ENCODE results near the gene FXYD1.
"Not testable (repeated sequence)": the region's sequence is repeated elsewhere in the genome, so short reads cannot be mapped to it uniquely, and the experiment has no call there.

Gene FXYD1

GRCh38 chr19:35143231-35143715 lies 4.6 kb downstream of the FXYD1 start, which contains the start of gene FXYD7:
FXYD7 (plus strand) TSS chr19:35143255; CDS start chr19:35143334, 79 bp downstream.
- DNase-seq (ENCODE audit: low spot score), result no peak

- DNase-seq (ENCODE audit: low spot score), result no peak
These were observed 5.2 kb downstream of the FXYD1 start for GRCh38 chr19:35143818-35144217.

- no peak for DNase-seq (ENCODE audit: low spot score)
These were observed 5.6 kb downstream of the FXYD1 start for GRCh38 chr19:35144259-35144599.

GRCh38 chr19:35144600-35145436 lies 6.2 kb downstream of the FXYD1 start:
- DNase-seq (ENCODE audit: low spot score), result peak; percentile 88

GRCh38 chr19:35146746-35147459 lies 8.3 kb downstream of the FXYD1 start:
- DNase-seq (ENCODE audit: low spot score), result no peak

- DNase-seq (ENCODE audit: low spot score), result no peak
These were observed 10.8 kb downstream of the FXYD1 start for GRCh38 chr19:35149463-35149862.

- no peak for DNase-seq (ENCODE audit: low spot score)
These were observed 11.8 kb downstream of the FXYD1 start for GRCh38 chr19:35150445-35150844.

- DNase-seq (ENCODE audit: low spot score), result no peak
These were observed 12.8 kb downstream of the FXYD1 start for GRCh38 chr19:35151273-35152065.

GRCh38 chr19:35153129-35153522 lies 14.5 kb downstream of the FXYD1 start:
- not testable (repeated sequence) for DNase-seq (ENCODE audit: low spot score)

- DNase-seq (ENCODE audit: low spot score), result peak; percentile 48
These were observed 15.3 kb downstream of the FXYD1 start for GRCh38 chr19:35153701-35154524.

- peak; percentile 61 for DNase-seq (ENCODE audit: low spot score)
These were observed 16.1 kb downstream of the FXYD1 start, which contains the start of gene FXYD5 for GRCh38 chr19:35154525-35155406. FXYD5 (plus strand) TSS chr19:35154735; CDS start chr19:35155551, 816 bp downstream.

GRCh38 chr19:35155441-35155840 lies 16.8 kb downstream of the FXYD1 start:
- DNase-seq (ENCODE audit: low spot score), result no peak

GRCh38 chr19:35155981-35156672 lies 17.5 kb downstream of the FXYD1 start:
- no peak for DNase-seq (ENCODE audit: low spot score)

GRCh38 chr19:35156673-35157014 lies 18.0 kb downstream of the FXYD1 start:
- no peak for DNase-seq (ENCODE audit: low spot score)

GRCh38 chr19:35157431-35157830 lies 18.8 kb downstream of the FXYD1 start:
- no peak for DNase-seq (ENCODE audit: low spot score)

- DNase-seq (ENCODE audit: low spot score), result no peak
These were observed 21.0 kb downstream of the FXYD1 start for GRCh38 chr19:35159606-35160005.

GRCh38 chr19:35160629-35161433 lies 22.2 kb downstream of the FXYD1 start:
- DNase-seq (ENCODE audit: low spot score), result no peak

GRCh38 chr19:35161434-35161743 lies 22.8 kb downstream of the FXYD1 start:
- DNase-seq (ENCODE audit: low spot score), result no peak

All from LoVo (cell line).